Cardiac septum (tissue), 1 donor: ENCODE results near the gene PISD. TPM values are rescaled to one million over a fixed set of nuclear protein-coding genes. Genes with fewer than 3 reads are reported as not detected.

ENCODE experiments used
- DNase-seq: peaks from one replicate; pipeline ENCODE4 v3.0.0-alpha.2; 2020; ENCODE audit warnings: low spot score
- intact Hi-C: fragments of 100-400 bp; cut with DNase I; formaldehyde crosslinking; loops from one replicate; pipeline ENCODE4 v1.14.0; 2022
- total RNA-seq: library from RNA; stranded (reverse); fragmentation: NEBNext Ultra II Directional; extraction: Animal tissue kit (Norgen Biotek cat#: 25700); gene quantifications from one replicate; pipeline ENCODE4 v1.2.1, GENCODE V29; 2021
- donor health status: DM: no; HTN: no; CAD: no.

Gene PISD
- total RNA-seq, 1 donor from 2014 or later, result 20.2 TPM

- intact Hi-C loops, result loop anchor here (5.0 to 10.0 kb wide), 2 partner anchors 142 to 285 kb away; partner anchors contain the start of genes EIF4ENIF1 and PATZ1
- no peak for DNase-seq
Measured at GRCh38 chr22:31629741-31630184, 32.3 kb downstream of the PISD start.

GRCh38 chr22:31628969-31629708 is 32.9 kb downstream of the PISD start:
- intact Hi-C loops, result no loop called here
- no peak for DNase-seq

DNA sequence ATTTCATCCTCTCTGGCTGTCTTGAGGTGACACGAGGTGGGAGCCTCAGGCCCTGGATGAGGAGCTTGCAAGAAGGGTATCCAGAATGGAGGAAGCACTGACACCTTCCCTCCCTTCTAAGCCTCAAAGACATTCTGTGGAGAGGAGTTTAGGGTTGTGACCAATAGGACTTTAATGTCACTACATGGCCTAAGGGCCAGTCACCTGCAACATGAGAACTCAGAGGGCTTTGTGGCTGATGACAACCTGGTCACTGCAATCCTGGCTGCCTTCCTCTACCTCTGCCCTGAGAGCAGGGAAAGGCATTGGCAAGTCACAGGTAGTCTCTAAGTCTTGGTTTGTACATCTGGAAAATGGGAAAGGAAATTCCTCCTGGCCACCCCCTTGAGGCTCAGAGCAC is 33.7 kb downstream of the PISD start:
- intact Hi-C loops, result no loop called here
- no peak for DNase-seq

GRCh38 chr22:31627223-31627731 is 34.7 kb downstream of the PISD start:
- intact Hi-C loops, result no loop called here
- no peak for DNase-seq

DNA sequence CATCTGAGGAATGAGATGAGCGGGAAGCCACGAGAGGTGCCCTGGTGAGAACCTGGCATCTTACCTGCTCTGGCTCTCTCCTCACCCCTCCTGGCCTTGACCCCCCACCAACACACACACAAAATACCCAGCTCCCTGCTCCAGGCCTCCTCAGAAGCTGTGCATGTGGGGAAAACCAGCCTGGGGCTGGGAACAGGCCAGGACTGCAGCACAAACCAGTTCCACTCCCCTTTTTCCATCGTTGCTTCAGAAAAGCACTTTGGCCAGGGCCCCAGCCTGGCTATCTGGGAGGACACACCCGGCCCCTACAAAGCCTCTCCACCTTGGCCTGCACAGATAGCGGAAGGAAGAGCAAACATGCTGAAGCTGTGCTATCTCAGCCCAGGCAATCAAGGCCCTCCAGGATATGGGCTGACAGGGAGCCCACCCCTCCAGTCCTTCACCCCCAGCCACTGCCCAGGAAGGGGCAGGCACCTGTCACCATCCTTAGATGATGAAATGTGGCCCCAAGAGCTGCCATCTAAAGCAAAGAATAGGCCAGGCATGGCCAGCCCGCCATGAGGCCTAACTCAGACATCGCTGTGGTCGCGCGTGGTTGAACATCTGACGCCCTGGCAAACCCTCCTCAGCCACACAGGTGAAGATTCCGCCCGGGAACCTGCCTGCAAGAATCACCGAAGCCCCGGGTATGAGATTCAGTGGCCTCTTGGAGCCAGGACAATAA is 35.4 kb downstream of the PISD start:
- DNase-seq, result no peak
- intact Hi-C loops, result no loop called here

- intact Hi-C loops, result no loop called here
Measured at GRCh38 chr22:31625661-31626426, 36.2 kb downstream of the PISD start.

DNA sequence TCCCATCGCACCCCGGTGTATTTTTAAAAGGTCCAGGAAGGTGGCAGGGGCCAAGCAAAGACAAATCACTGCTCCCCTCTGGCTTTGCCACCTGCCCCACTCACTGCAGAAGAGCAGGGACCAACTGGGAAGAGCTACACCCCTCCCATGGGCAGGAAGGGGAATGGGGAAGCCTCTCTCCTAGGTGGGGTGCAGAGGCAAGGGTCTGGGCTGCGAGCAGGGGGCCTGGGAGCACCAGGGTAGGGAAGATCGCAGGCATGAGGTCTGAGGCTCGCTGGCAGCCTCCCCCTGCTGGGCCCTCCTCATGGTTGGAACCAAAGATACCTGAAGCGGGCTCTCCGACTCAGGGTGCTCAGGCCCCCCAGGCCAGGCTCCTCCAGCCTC is 36.8 kb downstream of the PISD start:
- intact Hi-C loops, result no loop called here

More at GRCh38 chr22:31625661-31626426, 36.2 kb downstream of the PISD start:
- no peak for DNase-seq

GRCh38 chr22:31623592-31624304 is 38.3 kb downstream of the PISD start:
- no peak for DNase-seq
- intact Hi-C loops, result no loop called here

More for the DNA sequence above, 36.8 kb downstream of the PISD start:
- no peak for DNase-seq

DNA sequence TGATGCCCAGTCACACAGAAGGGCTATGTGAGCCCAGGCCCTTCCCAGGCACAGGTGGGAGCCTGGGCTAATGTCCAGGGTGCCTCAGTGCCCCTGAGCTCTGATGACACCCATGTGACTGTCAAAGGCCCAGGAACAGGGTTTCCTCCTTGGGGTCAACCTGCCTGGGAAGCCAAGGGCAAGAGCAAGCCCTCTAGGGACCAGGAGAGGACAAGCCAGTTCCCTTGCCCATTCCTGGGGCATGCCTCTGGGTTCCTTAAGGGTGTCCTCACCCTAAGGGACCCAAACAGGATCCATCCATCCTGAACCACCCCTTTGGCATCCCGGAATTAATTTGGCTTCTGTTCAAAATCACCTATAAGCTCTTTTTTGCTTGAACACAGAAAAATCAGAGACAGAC is 39.0 kb downstream of the PISD start:
- intact Hi-C loops, result no loop called here
- DNase-seq, result no peak

GRCh38 chr22:31621507-31622124 is 40.4 kb downstream of the PISD start:
- intact Hi-C loops, result no loop called here
- no peak for DNase-seq

DNA sequence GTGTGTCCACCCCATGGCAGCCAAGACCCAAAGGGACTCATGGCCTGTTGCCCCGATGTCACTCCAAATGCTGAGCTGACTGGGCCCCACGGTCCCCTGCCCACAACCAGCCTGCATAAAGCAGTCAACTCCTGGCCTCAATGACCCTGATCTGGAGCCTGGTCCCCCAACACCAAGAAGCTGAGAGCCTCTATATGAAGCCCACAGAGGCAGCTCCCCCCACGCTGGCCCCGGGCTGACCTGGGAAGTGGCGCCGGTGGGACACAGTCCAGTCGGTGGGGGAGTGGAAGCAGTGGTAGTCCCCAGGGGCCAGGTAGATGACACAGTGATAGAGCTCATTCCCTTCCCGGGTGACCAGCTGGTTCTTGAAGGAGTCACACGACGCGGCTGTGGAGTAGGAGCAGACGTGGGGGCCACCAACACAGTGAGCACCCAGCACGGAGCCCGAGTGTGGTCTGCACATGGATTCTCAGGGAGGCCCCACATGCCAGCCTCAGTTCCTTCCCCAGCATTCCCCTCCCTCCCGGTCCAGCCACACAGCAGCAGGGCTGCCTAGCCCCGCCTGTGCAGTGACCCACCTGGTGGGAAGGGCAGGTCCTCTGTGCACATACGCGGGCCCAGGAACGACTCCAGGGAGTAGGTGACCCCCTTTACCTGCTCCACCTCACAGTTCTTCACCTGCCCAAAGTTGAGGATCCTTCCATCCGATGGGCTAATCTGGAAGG is 41.1 kb downstream of the PISD start:
- no peak for DNase-seq
- intact Hi-C loops, result no loop called here

- intact Hi-C loops, result no loop called here
- DNase-seq, result no peak
Measured at GRCh38 chr22:31619611-31620300, 42.3 kb downstream of the PISD start.

DNA sequence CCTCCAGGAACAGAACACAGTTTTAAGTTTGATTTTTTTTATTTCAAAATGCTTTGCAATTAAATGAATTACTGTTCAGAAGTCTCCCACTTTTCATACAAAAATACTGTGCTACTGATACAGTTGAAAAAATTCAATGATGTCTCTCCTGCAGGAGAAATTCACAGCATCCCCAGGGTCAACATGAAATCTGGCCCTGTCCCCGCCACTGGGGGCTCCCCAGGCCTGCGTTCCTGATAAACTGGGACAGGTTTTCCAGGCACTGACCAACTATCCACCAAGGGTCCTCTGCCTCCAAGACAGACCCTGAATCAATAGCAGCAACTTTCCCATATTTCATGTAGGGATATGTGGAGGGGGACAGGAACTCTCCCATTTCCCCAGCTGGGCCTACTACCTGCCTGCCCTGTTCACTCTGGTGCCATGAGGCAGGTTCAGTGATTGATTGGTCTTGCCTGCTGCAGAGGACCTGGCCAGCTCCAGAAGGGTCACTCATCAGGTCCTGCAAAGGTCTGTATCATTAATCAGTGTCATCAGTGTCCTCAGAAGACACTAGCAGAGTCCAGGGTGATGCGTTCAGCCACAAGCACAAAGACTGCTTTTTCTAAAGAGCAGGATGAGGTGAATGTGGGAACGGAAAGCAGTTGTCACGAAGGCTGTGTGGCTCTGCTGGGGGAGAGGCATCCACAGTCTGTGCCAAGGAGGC is 43.4 kb downstream of the PISD start:
- DNase-seq, result no peak

DNA sequence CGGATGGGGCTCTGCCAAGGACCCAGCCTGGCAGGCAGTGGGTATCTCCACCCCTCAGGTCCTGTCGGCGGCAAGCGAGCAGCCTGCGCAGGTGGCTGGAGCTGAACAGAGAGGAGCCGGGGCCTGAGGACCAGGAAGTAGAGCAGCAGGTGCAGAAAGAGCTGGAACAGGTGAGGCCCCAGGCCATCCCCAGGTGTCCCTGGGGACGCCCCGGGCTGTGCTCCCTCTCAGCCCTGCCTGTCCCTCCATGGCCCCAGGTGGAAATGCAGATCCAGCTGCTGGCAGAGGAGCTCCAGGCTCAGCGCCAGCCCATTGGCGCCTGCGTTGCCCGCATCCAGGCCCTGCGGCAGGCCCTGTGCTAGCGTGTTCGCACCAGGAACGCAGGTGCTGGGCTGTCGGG is 44.0 kb downstream of the PISD start:
- DNase-seq, result no peak
- intact Hi-C loops, result no loop called here

More for the DNA sequence above, 43.4 kb downstream of the PISD start:
- intact Hi-C loops, result no loop called here

DNA sequence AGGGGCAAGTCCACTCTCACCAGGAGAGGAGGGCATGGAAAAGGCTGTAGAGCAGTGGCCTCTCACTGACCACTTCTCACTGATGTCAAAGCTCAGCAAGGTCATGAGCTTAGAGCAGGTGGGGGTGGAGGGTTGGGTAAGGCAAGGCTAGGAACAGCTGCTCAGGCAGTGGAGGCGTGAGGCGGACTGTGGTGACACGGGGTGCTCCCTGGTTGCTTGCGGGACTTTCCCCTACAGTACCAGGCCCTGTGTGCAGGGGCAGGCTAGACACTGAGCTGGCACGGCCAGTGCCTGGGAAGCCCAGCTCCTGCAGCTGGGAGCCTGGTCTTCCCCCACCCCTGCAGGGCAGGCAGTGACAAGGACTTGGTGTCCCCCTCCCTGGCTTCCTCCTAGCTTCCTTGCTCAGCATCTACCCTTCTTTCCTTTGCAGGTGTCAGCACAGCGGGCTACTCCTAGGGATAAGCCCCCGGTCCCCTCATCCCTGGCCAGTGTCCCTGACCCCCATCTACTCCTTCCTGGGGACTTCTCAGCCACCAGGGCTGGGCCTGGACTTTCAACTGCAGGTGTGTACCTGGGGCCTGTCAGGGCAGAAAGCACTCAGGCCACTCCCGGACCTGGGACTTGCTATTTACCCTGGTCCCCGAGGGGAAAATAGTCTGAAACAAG is 45.6 kb downstream of the PISD start:
- no peak for DNase-seq
- intact Hi-C loops, result no loop called here

DNA sequence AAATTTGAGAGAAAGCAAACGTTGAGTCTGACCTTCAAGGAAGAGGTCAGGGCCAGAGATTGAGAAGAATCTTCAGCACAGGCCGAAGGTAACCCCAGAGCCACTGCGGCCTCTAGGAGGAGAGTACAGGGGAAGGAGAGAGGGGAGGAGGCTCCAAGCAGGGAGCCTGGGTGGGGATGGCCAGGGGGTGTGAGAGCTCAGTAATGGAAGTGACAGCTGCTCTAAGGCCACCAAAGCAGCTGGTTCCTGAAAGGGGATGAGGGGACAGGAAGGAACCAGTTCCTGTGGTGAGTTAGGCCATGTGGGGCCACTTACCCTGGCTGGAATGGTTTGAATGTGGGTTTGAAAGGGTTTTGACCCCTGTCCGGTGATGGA is 46.1 kb downstream of the PISD start:
- no peak for DNase-seq
- intact Hi-C loops, result no loop called here

GRCh38 chr22:31615491-31615860 is 46.5 kb downstream of the PISD start:
- DNase-seq, result no peak
- intact Hi-C loops, result no loop called here
